ENCODE results near the gene JARID2. TPM values are rescaled to one million over a fixed set of nuclear protein-coding genes. Genes with fewer than 3 reads are reported as not detected.

The JARID2 gene
- polyA plus RNA-seq, 1 of the 3 experiments (the other 2 are of a cell fraction), result 3.4 TPM

DNA sequence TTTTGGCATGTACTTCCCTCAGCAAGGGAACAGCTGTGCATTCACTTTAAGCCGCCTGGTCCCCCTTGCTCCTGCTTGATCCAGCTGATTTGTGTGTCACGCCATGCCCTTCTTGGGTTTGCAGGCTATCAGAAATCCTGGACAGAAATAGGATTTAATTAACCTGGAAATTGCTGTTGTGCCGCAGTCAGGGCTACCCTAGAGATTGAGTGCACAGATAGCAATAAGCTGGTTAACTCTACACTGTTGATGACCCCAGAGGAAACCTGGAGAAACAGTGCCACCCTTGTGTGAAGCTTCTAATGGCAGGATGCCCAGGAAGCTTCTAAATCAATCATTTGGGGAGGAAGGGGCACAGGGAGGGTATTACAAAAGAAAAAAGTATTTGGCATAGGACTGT, 199.0 kb downstream of the JARID2 start (continued):
- TF ChIP-seq FOSL2 (IDR thresholded peaks at IDR 0.05; ENCODE audit: borderline replicate concordance, low read depth), result no peak
- TF ChIP-seq EZH2phosphoT487 (IDR thresholded peaks at IDR 0.05; ENCODE audit: borderline replicate concordance, low read depth), result no peak
- TF ChIP-seq, protein P1, sequence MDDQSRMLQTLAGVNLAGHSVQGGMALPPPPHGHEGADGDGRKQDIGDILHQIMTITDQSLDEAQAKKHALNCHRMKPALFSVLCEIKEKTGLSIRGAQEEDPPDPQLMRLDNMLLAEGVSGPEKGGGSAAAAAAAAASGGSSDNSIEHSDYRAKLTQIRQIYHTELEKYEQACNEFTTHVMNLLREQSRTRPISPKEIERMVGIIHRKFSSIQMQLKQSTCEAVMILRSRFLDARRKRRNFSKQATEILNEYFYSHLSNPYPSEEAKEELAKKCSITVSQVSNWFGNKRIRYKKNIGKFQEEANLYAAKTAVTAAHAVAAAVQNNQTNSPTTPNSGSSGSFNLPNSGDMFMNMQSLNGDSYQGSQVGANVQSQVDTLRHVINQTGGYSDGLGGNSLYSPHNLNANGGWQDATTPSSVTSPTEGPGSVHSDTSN (IDR thresholded peaks at IDR 0.05), result peak; percentile 52; the same call in 1 of the 2 replicates

DNA sequence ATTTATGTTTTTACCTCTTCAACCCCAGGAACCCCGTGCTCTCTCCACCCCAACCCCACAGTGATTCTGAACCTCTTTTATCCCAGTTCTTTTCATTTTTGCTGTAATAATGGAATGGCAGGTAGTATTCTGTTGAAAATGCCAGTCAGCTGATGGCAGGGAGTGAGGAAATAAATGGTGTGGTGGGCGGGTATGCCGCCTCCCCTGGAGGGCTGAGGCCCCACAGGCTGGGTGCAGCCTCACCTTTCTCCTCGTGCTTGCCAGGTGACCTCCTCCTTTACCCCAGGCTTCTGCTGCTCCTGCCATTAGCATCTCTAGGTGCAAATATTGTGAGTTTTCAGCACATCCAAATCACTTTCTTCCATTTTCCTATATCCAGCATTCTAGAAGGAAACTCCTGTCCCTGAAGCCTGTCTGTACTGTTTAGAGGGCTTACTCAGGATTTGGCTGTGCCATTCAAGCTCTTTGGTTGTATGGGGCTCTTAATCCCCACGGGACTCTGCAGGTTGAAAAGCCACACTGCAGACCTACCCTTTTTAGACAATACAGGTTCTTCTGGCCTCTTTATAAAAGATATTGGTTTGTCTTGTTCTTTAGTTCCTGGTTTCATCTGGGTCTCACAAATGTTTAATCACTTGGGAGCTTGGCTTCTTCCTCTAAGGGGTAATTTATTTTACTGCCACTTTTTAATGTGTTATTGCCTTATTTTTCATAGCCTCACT, 201.8 kb downstream of the JARID2 start:
- Histone ChIP-seq H3K27ac (ENCODE audit: low read depth in 2 of 2, low read length in 1 of 2) (no peak overlapping the region), H3K27me3 (ENCODE audit: insufficient read depth) (no peaks in the 10 kb centered on the region), H3K36me3 (replicated peaks in 1 of 2; ENCODE audit: control insufficient read depth in 1 of 2, insufficient read depth in 2 of 2, low read length in 1 of 2) (peaks cover 0 to 5% of the 10 kb centered on the region in 2 experiments), H3K4me2 (no peak overlapping the region), H3K9me3 (no peaks in the 10 kb centered on the region), H2AFZ (ENCODE audit: low read depth) (no peak overlapping the region), H3K9ac (no peak overlapping the region), H4K20me1 (ENCODE audit: insufficient read depth) (no peaks in the 10 kb centered on the region), H3K79me2 (ENCODE audit: insufficient read depth) (0 out of 2 replicates have a peak, but pooled peaks cover 3% of the 10 kb centered on the region), H3K9me2 (no peaks in the 10 kb centered on the region), H3K4me3 (ENCODE audit: low read depth in 2 of 2, low read length in 1 of 2) (no peak overlapping the region), H3F3A (replicated peaks; ENCODE audit: insufficient read depth) (no peaks in the 10 kb centered on the region), H3K4me1 (ENCODE audit: control insufficient read depth in 1 of 2, insufficient read depth in 2 of 2, low read depth in 1 of 2, low read length in 1 of 2) (peaks cover 15 to 22% of the 10 kb centered on the region in 2 experiments; a peak in 3 of 4 replicates)
- TF ChIP-seq FOXJ3 (CRISPR knock-in tag; IDR thresholded peaks at IDR 0.05), result no peak
- TF ChIP-seq TAF1 (IDR thresholded peaks at IDR 0.05; ENCODE audit: borderline replicate concordance, low read depth, low read length), result no peak
- TF ChIP-seq EP300 (IDR thresholded peaks at IDR 0.05; ENCODE audit: borderline replicate concordance in 1 of 2, low read depth in 1 of 2, low read length in 1 of 2), result no peak
- TF ChIP-seq JUND (IDR thresholded peaks at IDR 0.05), result no peak
- no peak for TF ChIP-seq GABPA (IDR thresholded peaks at IDR 0.05; ENCODE audit: low read depth)
- no peak for TF ChIP-seq RCOR1 (IDR thresholded peaks at IDR 0.05; ENCODE audit: low read length)
- TF ChIP-seq ELF1 (IDR thresholded peaks at IDR 0.05), result no peak
- TF ChIP-seq, protein P2, sequence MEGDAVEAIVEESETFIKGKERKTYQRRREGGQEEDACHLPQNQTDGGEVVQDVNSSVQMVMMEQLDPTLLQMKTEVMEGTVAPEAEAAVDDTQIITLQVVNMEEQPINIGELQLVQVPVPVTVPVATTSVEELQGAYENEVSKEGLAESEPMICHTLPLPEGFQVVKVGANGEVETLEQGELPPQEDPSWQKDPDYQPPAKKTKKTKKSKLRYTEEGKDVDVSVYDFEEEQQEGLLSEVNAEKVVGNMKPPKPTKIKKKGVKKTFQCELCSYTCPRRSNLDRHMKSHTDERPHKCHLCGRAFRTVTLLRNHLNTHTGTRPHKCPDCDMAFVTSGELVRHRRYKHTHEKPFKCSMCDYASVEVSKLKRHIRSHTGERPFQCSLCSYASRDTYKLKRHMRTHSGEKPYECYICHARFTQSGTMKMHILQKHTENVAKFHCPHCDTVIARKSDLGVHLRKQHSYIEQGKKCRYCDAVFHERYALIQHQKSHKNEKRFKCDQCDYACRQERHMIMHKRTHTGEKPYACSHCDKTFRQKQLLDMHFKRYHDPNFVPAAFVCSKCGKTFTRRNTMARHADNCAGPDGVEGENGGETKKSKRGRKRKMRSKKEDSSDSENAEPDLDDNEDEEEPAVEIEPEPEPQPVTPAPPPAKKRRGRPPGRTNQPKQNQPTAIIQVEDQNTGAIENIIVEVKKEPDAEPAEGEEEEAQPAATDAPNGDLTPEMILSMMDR (IDR thresholded peaks at IDR 0.05), result no peak
- TF ChIP-seq, protein P3, sequence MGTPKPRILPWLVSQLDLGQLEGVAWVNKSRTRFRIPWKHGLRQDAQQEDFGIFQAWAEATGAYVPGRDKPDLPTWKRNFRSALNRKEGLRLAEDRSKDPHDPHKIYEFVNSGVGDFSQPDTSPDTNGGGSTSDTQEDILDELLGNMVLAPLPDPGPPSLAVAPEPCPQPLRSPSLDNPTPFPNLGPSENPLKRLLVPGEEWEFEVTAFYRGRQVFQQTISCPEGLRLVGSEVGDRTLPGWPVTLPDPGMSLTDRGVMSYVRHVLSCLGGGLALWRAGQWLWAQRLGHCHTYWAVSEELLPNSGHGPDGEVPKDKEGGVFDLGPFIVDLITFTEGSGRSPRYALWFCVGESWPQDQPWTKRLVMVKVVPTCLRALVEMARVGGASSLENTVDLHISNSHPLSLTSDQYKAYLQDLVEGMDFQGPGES (IDR thresholded peaks at IDR 0.05; ENCODE audit: low read depth, low read length), result no peak
- TF ChIP-seq SIN3A (IDR thresholded peaks at IDR 0.05; ENCODE audit: borderline replicate concordance, low read depth, low read length), result no peak
- TF ChIP-seq SMC3 (IDR thresholded peaks at IDR 0.05; ENCODE audit: low read depth, low read length), result no peak
- no peak for TF ChIP-seq EZH2phosphoT487 (IDR thresholded peaks at IDR 0.05; ENCODE audit: borderline replicate concordance, low read depth)
- no peak for DNase-seq
- ChIA-PET CTCF (interaction anchor here (1.0 to 2.4 kb wide), 8 partner anchors 9 to 1318 kb away, joined by 3 to 8 read pairs (median 4); no protein-coding TSS in a partner anchor), POLR2A (no interaction called here)
- 88% methylated on average over 5 of the region's 5 CpGs for WGBS (ENCODE audit: low lambda C conversion rate)

Measured in SK-N-SH (cell line).